Neural cell (in vitro differentiated cells): ENCODE data around the gene PTPRD. TPM values are rescaled to one million over a fixed set of nuclear protein-coding genes. Genes with fewer than 3 reads are reported as not detected.
A peak's percentile ranks its signal among the peaks of the same experiment; 100 is the strongest.

Experiments used
- H2AFZ ChIP-seq: fragments of 200-600, 300-800 bp; sonication (generic), shearing (Covaris generic); 2 replicates; pipeline ENCODE4 v1.6.0; 2014; ENCODE audit warnings: low read depth, mild to moderate bottlenecking, antibody characterized with exemption, low read length, moderate library complexity
- H3F3A ChIP-seq: fragments of 200-600 bp; shearing (Covaris generic); 2 replicates; pipeline ENCODE4 v1.6.1; 2016; ENCODE audit warnings: mild to moderate bottlenecking, moderate library complexity, mixed read lengths, antibody characterized with exemption, low read length; ENCODE audit not compliant: insufficient read depth, poor library complexity, severe bottlenecking
- H3K27ac ChIP-seq: fragments of 200-600, 300-800 bp; sonication (generic), shearing (Covaris generic); 2 replicates; pipeline ENCODE4 v1.5.1; 2014; ENCODE audit warnings: mild to moderate bottlenecking, low read length, moderate library complexity
- H3K27me3 ChIP-seq: fragments of 300-800, 200-600 bp; sonication (generic), shearing (Covaris generic); 2 replicates; pipeline ENCODE4 v1.6.0; 2014; ENCODE audit warnings: mild to moderate bottlenecking, low read depth, low read length, moderate library complexity; ENCODE audit not compliant: insufficient read depth
- H3K36me3 ChIP-seq: fragments of 300-800, 200-600 bp; sonication (generic), shearing (Covaris generic); 2 replicates; pipeline ENCODE4 v1.5.1; 2014; ENCODE audit warnings: mild to moderate bottlenecking, antibody characterized with exemption, low read length, moderate library complexity; ENCODE audit not compliant: insufficient read depth
- H3K4me2 ChIP-seq: fragments of 300-800, 200-600 bp; sonication (generic), shearing (Covaris generic); 2 replicates; pipeline ENCODE4 v1.6.0; 2014; ENCODE audit warnings: mild to moderate bottlenecking, low read length
- H3K4me3 ChIP-seq: fragments of 300-800, 200-600 bp; sonication (generic), shearing (Covaris generic); 2 replicates; pipeline ENCODE4 v1.5.1; 2014; ENCODE audit warnings: mild to moderate bottlenecking, low read length, moderate library complexity
- H3K79me2 ChIP-seq: fragments of 200-600 bp; shearing (Covaris generic); replicated peaks from 2 replicates; pipeline ENCODE4 v1.6.0; 2014; ENCODE audit warnings: mild to moderate bottlenecking, low read length, moderate library complexity; ENCODE audit not compliant: insufficient read depth
- H3K9ac ChIP-seq: fragments of 300-800, 200-600 bp; sonication (generic), shearing (Covaris generic); 2 replicates; pipeline ENCODE4 v1.6.1; 2016; ENCODE audit warnings: mild to moderate bottlenecking, low read length, mixed read lengths
- H3K9me2 ChIP-seq: fragments of 200-600 bp; shearing (Covaris generic); 2 replicates; pipeline ENCODE4 v1.6.1; 2016; ENCODE audit warnings: mild to moderate bottlenecking, low read length, mixed read lengths; ENCODE audit not compliant: insufficient read depth
- H3K9me3 ChIP-seq: fragments of 200-600, 300-800 bp; sonication (generic), shearing (Covaris generic); 2 replicates; pipeline ENCODE4 v1.6.1; 2016; ENCODE audit warnings: mild to moderate bottlenecking, mixed run types, low read length, moderate library complexity, mixed read lengths
- H4K20me1 ChIP-seq: fragments of 200-600 bp; shearing (Covaris generic); 2 replicates; pipeline ENCODE4 v1.6.1; 2016; ENCODE audit warnings: mild to moderate bottlenecking, mixed run types; ENCODE audit not compliant: insufficient read depth
- EP300 ChIP-seq: fragments of 450-650 bp; conservative IDR thresholded peaks from 2 replicates; pipeline ENCODE4 v1.6.1; 2014; ENCODE audit warnings: antibody characterized with exemption, mild to moderate bottlenecking, moderate library complexity; ENCODE audit not compliant: poor library complexity, severe bottlenecking
- EZH2 ChIP-seq: fragments of 200-600, 300-800 bp; shearing (Covaris generic), sonication (generic); IDR thresholded peaks from 2 replicates; pipeline ENCODE4 v1.6.1; 2014; ENCODE audit warnings: antibody characterized with exemption, low read length, borderline replicate concordance, mild to moderate bottlenecking; ENCODE audit not compliant: insufficient read depth, poor library complexity, severe bottlenecking
- MXI1 ChIP-seq: fragments of 450-650 bp; conservative IDR thresholded peaks from 2 replicates; pipeline ENCODE4 v1.6.1; 2014; ENCODE audit warnings: antibody characterized with exemption, mild to moderate bottlenecking; ENCODE audit not compliant: poor library complexity, severe bottlenecking
- RAD21 ChIP-seq: fragments of 450-650 bp; conservative IDR thresholded peaks from 2 replicates; pipeline ENCODE4 v1.6.1; 2014; ENCODE audit warnings: antibody characterized with exemption, mild to moderate bottlenecking, moderate library complexity
- SMC3 ChIP-seq: fragments of 450-650 bp; conservative IDR thresholded peaks from 2 replicates; pipeline ENCODE4 v1.6.1; 2014; ENCODE audit warnings: antibody characterized with exemption, mild to moderate bottlenecking, moderate library complexity; ENCODE audit not compliant: poor library complexity
- TAF1 ChIP-seq: IDR thresholded peaks from 2 replicates; pipeline ENCODE4 v1.6.1; 2012; ENCODE audit warnings: low read depth
- polyA plus RNA-seq: library from polyadenylated mRNA; depleted of rRNA; stranded (reverse); fragments of >200 nt; gene quantifications from 2 replicates; pipeline ENCODE4 v1.2.3, GENCODE V29; 2014
- TF ChIP-seq, protein P1 (sequence below): fragments of 450-650 bp; IDR thresholded peaks from 2 replicates; pipeline ENCODE4 v1.5.1; 2014; ENCODE audit warnings: antibody characterized with exemption, mild to moderate bottlenecking, moderate library complexity; ENCODE audit not compliant: poor library complexity, severe bottlenecking
- TF ChIP-seq, protein P2 (sequence below): IDR thresholded peaks from 2 replicates; pipeline ENCODE4 v1.6.1; 2012; ENCODE audit warnings: borderline replicate concordance

PTPRD gene
- polyA plus RNA-seq, 1 donor from 2014 or later = 143 TPM

DNA sequence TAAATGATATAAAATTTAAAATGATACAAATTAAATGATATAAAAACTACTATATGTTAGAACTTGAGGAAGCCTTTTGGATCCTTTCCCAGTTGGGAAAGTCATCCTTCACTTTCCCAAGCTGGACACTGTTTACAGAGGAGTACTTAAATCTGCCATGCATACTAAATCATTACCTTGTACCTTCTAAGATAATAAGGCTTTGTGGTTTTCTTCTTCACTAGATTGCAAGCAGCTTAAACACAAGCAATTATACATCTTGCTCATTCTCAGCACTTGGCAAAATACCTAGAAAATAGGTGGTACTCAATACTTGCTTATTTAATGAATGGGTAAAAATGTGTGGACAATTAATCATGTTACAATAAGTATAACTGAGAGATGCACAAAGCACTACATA, 666.8 kb downstream of the PTPRD start:
- H4K20me1 ChIP-seq = no peaks in the 10 kb centered on the region
- H3K4me3 ChIP-seq = no peak overlapping the region
- no peak overlapping the region for H3K4me2 ChIP-seq
- no peaks in the 10 kb centered on the region for H3K27me3 ChIP-seq
- no peak overlapping the region for H3K9ac ChIP-seq
- TF ChIP-seq, protein P1, sequence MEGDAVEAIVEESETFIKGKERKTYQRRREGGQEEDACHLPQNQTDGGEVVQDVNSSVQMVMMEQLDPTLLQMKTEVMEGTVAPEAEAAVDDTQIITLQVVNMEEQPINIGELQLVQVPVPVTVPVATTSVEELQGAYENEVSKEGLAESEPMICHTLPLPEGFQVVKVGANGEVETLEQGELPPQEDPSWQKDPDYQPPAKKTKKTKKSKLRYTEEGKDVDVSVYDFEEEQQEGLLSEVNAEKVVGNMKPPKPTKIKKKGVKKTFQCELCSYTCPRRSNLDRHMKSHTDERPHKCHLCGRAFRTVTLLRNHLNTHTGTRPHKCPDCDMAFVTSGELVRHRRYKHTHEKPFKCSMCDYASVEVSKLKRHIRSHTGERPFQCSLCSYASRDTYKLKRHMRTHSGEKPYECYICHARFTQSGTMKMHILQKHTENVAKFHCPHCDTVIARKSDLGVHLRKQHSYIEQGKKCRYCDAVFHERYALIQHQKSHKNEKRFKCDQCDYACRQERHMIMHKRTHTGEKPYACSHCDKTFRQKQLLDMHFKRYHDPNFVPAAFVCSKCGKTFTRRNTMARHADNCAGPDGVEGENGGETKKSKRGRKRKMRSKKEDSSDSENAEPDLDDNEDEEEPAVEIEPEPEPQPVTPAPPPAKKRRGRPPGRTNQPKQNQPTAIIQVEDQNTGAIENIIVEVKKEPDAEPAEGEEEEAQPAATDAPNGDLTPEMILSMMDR = no peak
- no peaks in the 10 kb centered on the region for H3K79me2 ChIP-seq
- H2AFZ ChIP-seq = no peak overlapping the region
- H3K36me3 ChIP-seq = no peaks in the 10 kb centered on the region
- H3F3A ChIP-seq = no peaks in the 10 kb centered on the region
- H3K9me2 ChIP-seq = no peaks in the 10 kb centered on the region
- H3K27ac ChIP-seq = no peak overlapping the region
- no peaks in the 10 kb centered on the region for H3K9me3 ChIP-seq

DNA sequence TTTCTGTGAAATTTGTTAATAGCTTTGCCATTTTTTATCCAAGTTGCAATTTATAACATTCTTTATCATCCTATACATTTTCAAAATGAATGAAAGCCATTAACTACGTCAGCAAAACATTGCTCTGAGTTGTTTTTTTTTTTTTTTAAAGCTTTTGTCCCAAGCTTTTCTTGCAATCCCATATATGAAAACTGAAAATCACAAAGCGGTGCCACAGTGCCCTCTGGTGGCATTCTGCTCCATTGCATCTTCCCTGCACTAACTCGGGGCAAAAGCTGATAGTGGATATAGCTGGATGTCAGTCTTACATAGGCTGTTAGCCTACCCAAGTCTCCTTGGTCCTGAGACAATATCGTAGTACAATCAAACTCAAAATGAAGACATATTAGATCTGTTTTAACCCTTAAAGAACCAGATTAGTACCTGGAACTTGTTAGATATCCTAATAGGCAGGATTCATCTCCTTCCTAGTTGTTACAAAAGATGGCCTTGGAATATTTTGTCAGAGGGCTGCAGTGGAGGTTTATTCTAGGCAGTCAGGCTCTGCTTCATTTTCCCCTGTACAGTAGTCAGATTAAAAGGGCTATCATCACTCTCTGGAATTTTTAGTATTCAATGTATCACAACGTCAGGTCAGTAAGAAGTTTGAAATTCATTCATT, 669.9 kb downstream of the PTPRD start:
- Histone ChIP-seq H3K27me3 (no peaks in the 10 kb centered on the region), H3K9ac (no peak overlapping the region), H3F3A (no peaks in the 10 kb centered on the region), H3K36me3 (no peaks in the 10 kb centered on the region), H3K27ac (no peak overlapping the region), H3K4me3 (no peak overlapping the region), H4K20me1 (no peaks in the 10 kb centered on the region), H3K9me2 (no peaks in the 10 kb centered on the region), H3K9me3 (no peaks in the 10 kb centered on the region), H2AFZ (no peak overlapping the region), H3K79me2 (no peaks in the 10 kb centered on the region), H3K4me2 (no peak overlapping the region)
- TF ChIP-seq, protein P1 = peak; percentile 94
- TF ChIP-seq RAD21 = peak; percentile 96
- peak; percentile 94 for TF ChIP-seq SMC3
- TF ChIP-seq, protein P2, sequence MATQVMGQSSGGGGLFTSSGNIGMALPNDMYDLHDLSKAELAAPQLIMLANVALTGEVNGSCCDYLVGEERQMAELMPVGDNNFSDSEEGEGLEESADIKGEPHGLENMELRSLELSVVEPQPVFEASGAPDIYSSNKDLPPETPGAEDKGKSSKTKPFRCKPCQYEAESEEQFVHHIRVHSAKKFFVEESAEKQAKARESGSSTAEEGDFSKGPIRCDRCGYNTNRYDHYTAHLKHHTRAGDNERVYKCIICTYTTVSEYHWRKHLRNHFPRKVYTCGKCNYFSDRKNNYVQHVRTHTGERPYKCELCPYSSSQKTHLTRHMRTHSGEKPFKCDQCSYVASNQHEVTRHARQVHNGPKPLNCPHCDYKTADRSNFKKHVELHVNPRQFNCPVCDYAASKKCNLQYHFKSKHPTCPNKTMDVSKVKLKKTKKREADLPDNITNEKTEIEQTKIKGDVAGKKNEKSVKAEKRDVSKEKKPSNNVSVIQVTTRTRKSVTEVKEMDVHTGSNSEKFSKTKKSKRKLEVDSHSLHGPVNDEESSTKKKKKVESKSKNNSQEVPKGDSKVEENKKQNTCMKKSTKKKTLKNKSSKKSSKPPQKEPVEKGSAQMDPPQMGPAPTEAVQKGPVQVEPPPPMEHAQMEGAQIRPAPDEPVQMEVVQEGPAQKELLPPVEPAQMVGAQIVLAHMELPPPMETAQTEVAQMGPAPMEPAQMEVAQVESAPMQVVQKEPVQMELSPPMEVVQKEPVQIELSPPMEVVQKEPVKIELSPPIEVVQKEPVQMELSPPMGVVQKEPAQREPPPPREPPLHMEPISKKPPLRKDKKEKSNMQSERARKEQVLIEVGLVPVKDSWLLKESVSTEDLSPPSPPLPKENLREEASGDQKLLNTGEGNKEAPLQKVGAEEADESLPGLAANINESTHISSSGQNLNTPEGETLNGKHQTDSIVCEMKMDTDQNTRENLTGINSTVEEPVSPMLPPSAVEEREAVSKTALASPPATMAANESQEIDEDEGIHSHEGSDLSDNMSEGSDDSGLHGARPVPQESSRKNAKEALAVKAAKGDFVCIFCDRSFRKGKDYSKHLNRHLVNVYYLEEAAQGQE = no peak
- TF ChIP-seq EZH2 = no peak
- TF ChIP-seq EP300 = peak; percentile 39
- TF ChIP-seq TAF1 = no peak
- no peak for TF ChIP-seq MXI1
